ENCODE measurements around the gene DDT.
"Not testable (repeated sequence)": the region's sequence is repeated elsewhere in the genome, so short reads cannot be mapped to it uniquely, and the experiment has no call there.

DDT gene

DNA sequence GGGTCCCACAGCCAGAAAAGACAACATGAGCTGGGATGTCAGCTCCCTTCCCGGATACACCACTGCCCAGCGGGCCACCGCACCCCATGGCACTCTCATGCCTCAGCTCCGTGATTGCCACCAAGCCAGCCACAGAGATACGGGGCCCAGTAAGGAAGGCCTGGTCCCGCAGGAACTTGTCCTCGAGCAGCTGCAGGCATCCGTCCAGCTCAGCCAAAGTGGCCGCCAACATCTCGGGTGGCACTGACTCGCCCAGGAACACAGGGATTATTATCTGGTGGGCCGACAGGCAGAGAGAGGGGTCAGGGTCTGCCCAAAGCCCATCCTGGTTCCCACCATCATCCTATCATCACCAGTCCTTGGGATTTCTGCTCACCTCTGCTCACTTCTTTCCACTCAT, 3.1 kb upstream of the DDT start:
- CTCF ChIA-PET; H3K4me3 ChIP-seq (ENCODE audit: control insufficient read depth in 1 of 7, extremely low read depth in 1 of 7, insufficient read depth in 4 of 7, low read depth in 2 of 7, low read length in 6 of 7); H3K4me1 ChIP-seq (ENCODE audit: control extremely low read depth in 1 of 4, control insufficient read depth in 4 of 4, insufficient read depth in 4 of 4, low read length in 3 of 4); POLR2A ChIA-PET; H3K27me3 ChIP-seq (replicated peaks in 2 of 5; ENCODE audit: control insufficient read depth in 4 of 5, insufficient read depth in 5 of 5, low read length in 4 of 5); H3K36me3 ChIP-seq (ENCODE audit: control insufficient read depth in 4 of 4, insufficient read depth in 4 of 4, low read length in 3 of 4); H3K9me3 ChIP-seq (ENCODE audit: control extremely low read depth in 1 of 5, control insufficient read depth in 4 of 5, insufficient read depth in 2 of 5, low read depth in 1 of 5, low read length in 4 of 5); H3K27ac ChIP-seq (ENCODE audit: insufficient read depth in 1 of 2, low read depth in 1 of 2, low read length in 2 of 2, poor library complexity in 1 of 2, severe bottlenecking in 2 of 2); DNase-seq: not testable (repeated sequence)
- no CpG with 5 or more reads among the region's 12 CpGs for WGBS (ENCODE audit: insufficient coverage)

DNA sequence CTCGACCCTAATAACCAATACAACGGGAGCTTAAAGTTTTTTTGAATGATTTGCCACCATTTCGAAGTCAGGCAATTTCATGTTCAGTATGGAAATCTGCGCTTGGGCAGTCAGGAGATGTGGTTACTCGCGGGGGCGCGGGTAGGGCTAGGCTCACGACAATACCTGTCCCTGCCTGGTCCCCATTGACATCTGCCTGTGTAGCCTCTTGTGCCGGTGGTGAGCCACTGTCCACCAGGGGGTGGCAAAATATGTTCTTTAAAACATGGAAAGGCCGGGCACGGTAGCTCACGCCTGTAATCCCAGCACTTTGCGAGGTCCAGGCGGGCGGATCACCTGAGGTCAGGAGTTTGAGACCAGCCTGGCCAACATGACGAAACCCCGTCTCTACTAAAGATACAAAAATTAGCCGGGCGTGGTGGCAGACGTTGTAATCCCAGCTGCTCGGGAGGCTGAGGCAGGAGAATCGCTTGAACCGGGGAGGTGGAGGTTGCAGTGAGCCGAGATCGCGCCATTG, 653 bp upstream of the DDT start:
- DNase-seq; H3K9me3 ChIP-seq (ENCODE audit: control extremely low read depth in 1 of 5, control insufficient read depth in 4 of 5, insufficient read depth in 2 of 5, low read depth in 1 of 5, low read length in 4 of 5); CTCF ChIA-PET; POLR2A ChIA-PET; H3K4me1 ChIP-seq (ENCODE audit: control extremely low read depth in 1 of 4, control insufficient read depth in 4 of 4, insufficient read depth in 4 of 4, low read length in 3 of 4); H3K27me3 ChIP-seq (replicated peaks in 2 of 5; ENCODE audit: control insufficient read depth in 4 of 5, insufficient read depth in 5 of 5, low read length in 4 of 5); H3K27ac ChIP-seq (ENCODE audit: insufficient read depth in 1 of 2, low read depth in 1 of 2, low read length in 2 of 2, poor library complexity in 1 of 2, severe bottlenecking in 2 of 2); H3K4me3 ChIP-seq (ENCODE audit: control insufficient read depth in 1 of 7, extremely low read depth in 1 of 7, insufficient read depth in 4 of 7, low read depth in 2 of 7, low read length in 6 of 7): not testable (repeated sequence)
- no CpG with 5 or more reads among the region's 27 CpGs for WGBS (ENCODE audit: insufficient coverage)
- H3K36me3 ChIP-seq (ENCODE audit: control insufficient read depth in 4 of 4, insufficient read depth in 4 of 4, low read length in 3 of 4) = peaks cover 7 to 21% (median 18%) of the 10 kb centered on the region in 4 experiments

DNA sequence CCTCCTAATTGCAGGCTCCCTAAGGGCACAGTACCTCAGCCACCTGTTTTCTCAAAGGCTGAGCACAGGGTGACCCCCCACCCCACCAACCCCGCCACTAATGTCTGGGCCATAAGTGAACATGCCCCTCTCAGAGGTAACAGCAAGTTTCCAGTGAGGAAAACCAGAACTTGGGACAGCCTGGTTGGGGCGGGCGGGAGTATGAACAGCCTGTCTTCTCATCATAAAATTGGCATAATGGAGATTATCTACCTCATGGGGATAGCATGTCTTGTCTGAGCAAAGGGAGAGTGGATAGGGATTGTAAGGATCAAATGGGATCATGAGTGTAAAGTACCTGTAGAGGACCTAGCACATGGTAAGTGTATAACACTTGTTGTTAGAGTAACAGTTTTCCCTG, 2.3 kb downstream of the DDT start:
- POLR2A ChIA-PET; H3K27me3 ChIP-seq (replicated peaks in 2 of 5; ENCODE audit: control insufficient read depth in 4 of 5, insufficient read depth in 5 of 5, low read length in 4 of 5); H3K9me3 ChIP-seq (ENCODE audit: control extremely low read depth in 1 of 5, control insufficient read depth in 4 of 5, insufficient read depth in 2 of 5, low read depth in 1 of 5, low read length in 4 of 5); H3K4me3 ChIP-seq (ENCODE audit: control insufficient read depth in 1 of 7, extremely low read depth in 1 of 7, insufficient read depth in 4 of 7, low read depth in 2 of 7, low read length in 6 of 7); H3K4me1 ChIP-seq (ENCODE audit: control extremely low read depth in 1 of 4, control insufficient read depth in 4 of 4, insufficient read depth in 4 of 4, low read length in 3 of 4); DNase-seq; H3K27ac ChIP-seq (ENCODE audit: insufficient read depth in 1 of 2, low read depth in 1 of 2, low read length in 2 of 2, poor library complexity in 1 of 2, severe bottlenecking in 2 of 2); CTCF ChIA-PET: not testable (repeated sequence)
- H3K36me3 ChIP-seq (ENCODE audit: control insufficient read depth in 4 of 4, insufficient read depth in 4 of 4, low read length in 3 of 4) = peaks cover 7 to 30% (median 25%) of the 10 kb centered on the region in 4 experiments
- WGBS (ENCODE audit: insufficient coverage) = 100% methylated on average over 1 of the region's 3 CpGs

DNA sequence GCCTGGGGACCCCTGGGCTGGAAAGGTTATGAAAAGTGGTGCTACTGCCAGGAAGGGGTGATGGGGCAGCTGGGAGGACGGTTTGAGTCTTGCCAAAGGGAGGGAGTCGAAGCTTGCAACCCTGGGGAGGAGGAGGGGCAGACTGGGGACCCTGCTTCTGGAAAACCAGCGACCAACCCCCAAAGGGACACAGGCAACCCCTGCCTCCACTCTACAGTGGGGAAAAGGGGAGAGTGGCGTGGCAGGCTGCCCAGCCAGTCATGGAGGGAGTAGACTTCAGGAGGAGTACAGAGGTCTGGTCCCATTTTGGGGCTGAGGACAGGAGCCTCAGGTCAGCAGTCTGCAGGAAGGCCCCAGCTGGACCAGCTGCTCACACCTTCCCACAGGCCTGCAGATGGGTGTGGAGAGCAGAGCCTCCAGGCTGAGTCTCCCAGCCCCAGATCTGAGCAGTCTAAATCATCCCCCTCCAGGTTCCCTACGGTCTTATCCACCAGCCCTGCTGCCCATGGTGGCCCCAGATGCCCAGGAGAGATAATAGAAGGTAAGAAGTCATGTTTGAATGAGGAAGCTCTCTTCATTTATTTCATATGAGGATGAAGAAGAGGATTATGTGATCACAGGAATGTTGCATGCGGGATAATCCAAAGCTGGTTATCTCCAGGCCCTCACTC, 3.3 kb downstream of the DDT start:
- Histone ChIP-seq H3K36me3 (ENCODE audit: control insufficient read depth in 4 of 4, insufficient read depth in 4 of 4, low read length in 3 of 4) (peaks cover 7 to 30% (median 25%) of the 10 kb centered on the region in 4 experiments), H3K4me3 (ENCODE audit: control insufficient read depth in 1 of 7, extremely low read depth in 1 of 7, insufficient read depth in 4 of 7, low read depth in 2 of 7, low read length in 6 of 7) (no peak overlapping the region), H3K9me3 (ENCODE audit: control extremely low read depth in 1 of 5, control insufficient read depth in 4 of 5, insufficient read depth in 2 of 5, low read depth in 1 of 5, low read length in 4 of 5) (no peaks in the 10 kb centered on the region), H3K27me3 (replicated peaks in 2 of 5; ENCODE audit: control insufficient read depth in 4 of 5, insufficient read depth in 5 of 5, low read length in 4 of 5) (no peaks in the 10 kb centered on the region), H3K27ac (ENCODE audit: insufficient read depth in 1 of 2, low read depth in 1 of 2, low read length in 2 of 2, poor library complexity in 1 of 2, severe bottlenecking in 2 of 2) (no peak overlapping the region), H3K4me1 (ENCODE audit: control extremely low read depth in 1 of 4, control insufficient read depth in 4 of 4, insufficient read depth in 4 of 4, low read length in 3 of 4) (no peaks in the 10 kb centered on the region)
- ChIA-PET POLR2A (no interaction called here), CTCF (no interaction called here)
- WGBS (ENCODE audit: insufficient coverage) = 91% methylated on average over 4 of the region's 6 CpGs
- DNase-seq = no peak

DNA sequence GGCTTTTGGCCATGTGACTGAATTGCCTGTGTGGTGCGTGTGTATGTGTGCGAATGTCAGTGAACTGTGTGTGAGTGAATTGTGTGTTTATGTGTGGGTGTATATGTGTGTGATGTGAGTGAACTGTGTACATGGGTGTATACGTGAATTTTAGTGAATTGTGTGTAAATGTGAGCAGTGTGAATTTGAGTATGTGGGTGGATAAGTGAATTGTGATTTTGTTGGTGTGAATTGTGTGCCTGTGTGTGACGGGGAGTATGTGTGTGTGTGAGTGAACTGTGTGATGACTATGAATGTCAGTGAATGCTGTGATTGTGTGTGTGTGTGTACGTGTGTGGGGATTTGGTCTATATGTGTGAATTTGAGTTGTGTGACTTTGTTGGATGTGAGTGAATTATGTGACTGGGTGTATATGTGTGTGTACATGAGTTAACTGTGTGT, 4.0 kb downstream of the DDT start:
- H3K27ac ChIP-seq (ENCODE audit: insufficient read depth in 1 of 2, low read depth in 1 of 2, low read length in 2 of 2, poor library complexity in 1 of 2, severe bottlenecking in 2 of 2) = no peak overlapping the region
- no peaks in the 10 kb centered on the region for H3K4me1 ChIP-seq (ENCODE audit: control extremely low read depth in 1 of 4, control insufficient read depth in 4 of 4, insufficient read depth in 4 of 4, low read length in 3 of 4)
- H3K27me3 ChIP-seq (replicated peaks in 2 of 5; ENCODE audit: control insufficient read depth in 4 of 5, insufficient read depth in 5 of 5, low read length in 4 of 5) = no peaks in the 10 kb centered on the region
- H3K4me3 ChIP-seq (ENCODE audit: control insufficient read depth in 1 of 7, extremely low read depth in 1 of 7, insufficient read depth in 4 of 7, low read depth in 2 of 7, low read length in 6 of 7) = no peak overlapping the region
- DNase-seq = no peak
- no peaks in the 10 kb centered on the region for H3K9me3 ChIP-seq (ENCODE audit: control extremely low read depth in 1 of 5, control insufficient read depth in 4 of 5, insufficient read depth in 2 of 5, low read depth in 1 of 5, low read length in 4 of 5)
- H3K36me3 ChIP-seq (ENCODE audit: control insufficient read depth in 4 of 4, insufficient read depth in 4 of 4, low read length in 3 of 4) = peaks cover 7 to 30% (median 25%) of the 10 kb centered on the region in 4 experiments
- 97% methylated on average over 4 of the region's 5 CpGs for WGBS (ENCODE audit: insufficient coverage)
- ChIA-PET POLR2A (no interaction called here), CTCF (no interaction called here)

DNA sequence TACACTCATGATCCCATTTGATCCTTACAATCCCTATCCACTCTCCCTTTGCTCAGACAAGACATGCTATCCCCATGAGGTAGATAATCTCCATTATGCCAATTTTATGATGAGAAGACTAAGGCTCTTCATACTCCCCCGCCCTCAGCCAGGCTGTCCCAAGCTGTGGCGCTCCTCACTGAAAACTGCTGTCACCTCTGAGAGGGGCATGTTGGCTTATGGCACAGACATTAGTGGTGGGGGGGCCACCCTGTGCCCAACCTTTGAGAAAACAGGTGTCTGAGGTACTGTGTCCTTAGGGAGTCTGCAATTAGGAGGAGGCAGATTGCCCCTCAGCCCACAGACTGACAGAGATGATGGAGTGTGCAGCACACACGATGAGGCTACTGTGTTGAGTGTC, 5.2 kb downstream of the DDT start:
- Histone ChIP-seq H3K4me3 (ENCODE audit: control insufficient read depth in 1 of 7, extremely low read depth in 1 of 7, insufficient read depth in 4 of 7, low read depth in 2 of 7, low read length in 6 of 7) (no peak overlapping the region), H3K4me1 (ENCODE audit: control extremely low read depth in 1 of 4, control insufficient read depth in 4 of 4, insufficient read depth in 4 of 4, low read length in 3 of 4) (no peaks in the 10 kb centered on the region), H3K27me3 (replicated peaks in 2 of 5; ENCODE audit: control insufficient read depth in 4 of 5, insufficient read depth in 5 of 5, low read length in 4 of 5) (no peaks in the 10 kb centered on the region), H3K9me3 (ENCODE audit: control extremely low read depth in 1 of 5, control insufficient read depth in 4 of 5, insufficient read depth in 2 of 5, low read depth in 1 of 5, low read length in 4 of 5) (no peaks in the 10 kb centered on the region), H3K36me3 (ENCODE audit: control insufficient read depth in 4 of 4, insufficient read depth in 4 of 4, low read length in 3 of 4) (peaks cover 7 to 30% (median 25%) of the 10 kb centered on the region in 4 experiments), H3K27ac (ENCODE audit: insufficient read depth in 1 of 2, low read depth in 1 of 2, low read length in 2 of 2, poor library complexity in 1 of 2, severe bottlenecking in 2 of 2) (no peak overlapping the region)
- DNase-seq = no peak
- CTCF ChIA-PET = no interaction called here
- WGBS (ENCODE audit: insufficient coverage) = 94% methylated on average over 3 of the region's 3 CpGs
- POLR2A ChIA-PET = no interaction called here

DNA sequence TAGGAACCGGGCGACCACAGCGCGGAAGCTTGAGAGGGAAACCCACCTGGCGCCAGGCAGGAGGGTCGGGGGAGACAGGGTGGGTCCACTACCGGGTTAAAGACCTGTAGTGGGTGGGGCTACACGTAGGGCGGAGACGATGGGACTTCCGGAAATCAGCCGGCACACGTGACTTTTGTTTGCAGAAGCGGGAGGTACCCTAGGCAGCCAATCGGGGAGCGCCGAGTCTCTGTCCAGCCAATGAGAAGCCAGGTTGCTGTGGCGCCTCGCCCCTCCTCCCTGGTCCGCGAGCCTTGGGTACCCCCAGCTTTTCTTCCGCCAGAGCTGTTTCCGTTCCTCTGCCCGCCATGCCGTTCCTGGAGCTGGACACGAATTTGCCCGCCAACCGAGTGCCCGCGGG, 7.7 kb downstream of the DDT start, which contains the start of gene DDTL:
TSS of gene DDTL (plus strand) at position 321 of the 400 bp plus-strand sequence. CDS start at position 348, 27 bp downstream.
- WGBS (ENCODE audit: insufficient coverage) = no CpG with 5 or more reads among the region's 30 CpGs
- H3K9me3 ChIP-seq (ENCODE audit: control extremely low read depth in 1 of 5, control insufficient read depth in 4 of 5, insufficient read depth in 2 of 5, low read depth in 1 of 5, low read length in 4 of 5); CTCF ChIA-PET; H3K4me1 ChIP-seq (ENCODE audit: control extremely low read depth in 1 of 4, control insufficient read depth in 4 of 4, insufficient read depth in 4 of 4, low read length in 3 of 4); H3K27me3 ChIP-seq (replicated peaks in 2 of 5; ENCODE audit: control insufficient read depth in 4 of 5, insufficient read depth in 5 of 5, low read length in 4 of 5); POLR2A ChIA-PET; H3K27ac ChIP-seq (ENCODE audit: insufficient read depth in 1 of 2, low read depth in 1 of 2, low read length in 2 of 2, poor library complexity in 1 of 2, severe bottlenecking in 2 of 2); DNase-seq; H3K4me3 ChIP-seq (ENCODE audit: control insufficient read depth in 1 of 7, extremely low read depth in 1 of 7, insufficient read depth in 4 of 7, low read depth in 2 of 7, low read length in 6 of 7): not testable (repeated sequence)
- peaks cover 7 to 25% (median 23%) of the 10 kb centered on the region in 4 experiments for H3K36me3 ChIP-seq (ENCODE audit: control insufficient read depth in 4 of 4, insufficient read depth in 4 of 4, low read length in 3 of 4)
